Activated T-helper 17 cell treated with anti-CD3 and anti-CD28 coated beads, Interleukin-2, amount 50 U/mL, for 72 hours (primary cell): ENCODE results near the gene PRR3. TPM values are rescaled to one million over a fixed set of nuclear protein-coding genes. Genes with fewer than 3 reads are reported as not detected.

Source experiments
- ATAC-seq: fragments of 150-1000 bp; cut with Tn5 transposase; replicated peaks from 2 replicates; pipeline ENCODE4 v1.10.0; 2021; ENCODE audit warnings: mild to moderate bottlenecking, moderate library complexity
- H3K27ac Mint-ChIP-seq: one replicate; pipeline ENCODE4 v1.8.0; 2022; ENCODE audit warnings: mixed read lengths
- H3K27me3 Mint-ChIP-seq: one replicate; pipeline ENCODE4 v1.8.0; 2022; ENCODE audit warnings: mixed read lengths
- H3K36me3 Mint-ChIP-seq: one replicate; pipeline ENCODE4 v1.8.0; 2022; ENCODE audit warnings: low read depth, mild to moderate bottlenecking, mixed read lengths
- H3K4me1 Mint-ChIP-seq: one replicate; pipeline ENCODE4 v1.8.0; 2022; ENCODE audit warnings: mixed read lengths
- H3K4me3 Mint-ChIP-seq: one replicate; pipeline ENCODE4 v1.8.0; 2022; ENCODE audit warnings: mild to moderate bottlenecking, mixed read lengths
- H3K9me3 Mint-ChIP-seq: one replicate; pipeline ENCODE4 v1.8.0; 2022; ENCODE audit warnings: mixed read lengths
- total RNA-seq, 2 donors: library from RNA; stranded (reverse); gene quantifications; one replicate each; pipeline ENCODE4 v1.2.3, GENCODE V29; 2022

The PRR3 gene
- total RNA-seq, 2 donors from 2014 or later = 22.1 to 23.1 TPM

DNA sequence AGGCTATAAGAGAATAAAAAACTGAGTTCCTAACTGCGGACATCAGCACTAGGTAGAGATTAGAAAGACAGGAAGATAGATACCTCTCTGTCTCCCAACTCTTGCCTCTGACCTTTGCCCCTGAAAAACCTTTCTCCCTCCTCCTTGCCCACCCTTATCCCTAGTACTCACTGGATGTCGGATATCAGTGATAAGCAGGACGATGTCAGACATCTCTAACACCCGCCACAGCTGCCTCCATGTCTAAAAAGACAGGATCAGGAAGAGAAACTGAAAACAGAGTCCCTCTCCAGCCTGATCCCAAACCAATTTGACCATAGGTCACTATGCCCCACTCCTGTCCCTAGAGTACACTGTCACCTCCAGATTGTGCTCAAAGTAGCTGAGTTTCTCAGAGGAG lies 2.7 kb upstream of the PRR3 start:
- peak overlapping the region; percentile 96 for H3K4me3 Mint-ChIP-seq
- no peaks in the 10 kb centered on the region for H3K9me3 Mint-ChIP-seq
- peaks cover 34% of the 10 kb centered on the region for H3K4me1 Mint-ChIP-seq
- peaks cover 100% of the 10 kb centered on the region for H3K36me3 Mint-ChIP-seq
- H3K27ac Mint-ChIP-seq = no peak overlapping the region
- ATAC-seq = no peak
- H3K27me3 Mint-ChIP-seq = no peaks in the 10 kb centered on the region

DNA sequence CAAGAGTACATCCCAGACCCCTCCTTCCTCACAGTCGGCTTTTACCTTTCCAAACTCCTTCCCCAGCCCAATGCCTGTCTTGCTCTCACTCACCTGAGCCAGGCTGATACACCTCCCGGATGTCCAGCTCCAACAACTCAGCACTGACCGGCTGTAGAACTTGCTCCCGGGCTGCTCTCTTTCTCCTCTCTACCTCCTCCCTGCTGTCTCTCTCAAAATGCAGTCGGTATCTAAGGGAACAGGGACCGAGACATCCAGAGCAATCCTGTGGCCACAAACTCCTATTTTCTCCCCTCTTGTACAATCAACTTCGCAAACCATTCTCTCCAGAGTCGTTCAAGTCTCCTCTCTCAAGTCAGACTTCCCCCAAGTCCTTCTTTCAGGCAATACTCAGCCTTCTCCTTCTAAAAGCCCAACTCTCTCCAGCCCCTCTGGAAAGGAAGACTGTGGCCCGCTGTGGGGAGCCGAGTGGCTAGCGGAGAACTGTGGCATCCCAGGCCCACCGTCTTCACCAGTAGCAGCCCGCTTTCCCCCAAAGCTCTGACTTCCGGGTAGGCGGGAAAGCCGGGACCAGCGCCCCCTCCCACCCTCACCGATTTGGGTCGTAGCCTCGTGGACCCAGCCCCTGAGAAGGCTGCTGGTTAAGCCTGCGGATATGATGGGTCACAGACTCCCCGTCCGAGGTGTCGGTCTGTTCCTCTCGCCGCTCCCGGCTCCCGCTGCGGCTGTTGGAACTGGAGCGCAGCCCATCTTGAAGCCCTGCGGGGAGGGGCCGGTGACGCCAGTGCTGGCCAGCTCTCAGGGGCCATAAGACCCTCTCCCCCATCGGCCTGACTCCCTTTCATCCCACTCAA lies 1.9 kb upstream of the PRR3 start:
- no peaks in the 10 kb centered on the region for H3K27me3 Mint-ChIP-seq
- H3K4me1 Mint-ChIP-seq = peaks cover 37% of the 10 kb centered on the region
- peak overlapping the region; percentile 96 for H3K4me3 Mint-ChIP-seq
- peak overlapping the region; percentile 99 for H3K27ac Mint-ChIP-seq
- peaks cover 100% of the 10 kb centered on the region for H3K36me3 Mint-ChIP-seq
- no peak for ATAC-seq
- H3K9me3 Mint-ChIP-seq = no peaks in the 10 kb centered on the region

DNA sequence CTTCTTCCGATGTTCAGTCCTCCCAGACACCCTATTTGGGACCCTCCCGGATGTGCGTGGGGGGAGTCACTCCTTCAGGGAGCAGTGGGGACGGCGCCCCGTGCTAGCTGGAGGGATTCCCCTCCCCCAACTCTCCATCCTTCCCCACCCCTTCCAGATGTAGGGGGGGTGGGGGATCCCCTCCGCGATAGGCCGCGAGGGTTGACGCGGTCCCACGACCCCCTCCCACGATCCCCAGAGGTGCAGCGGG lies 1.4 kb upstream of the PRR3 start:
- Mint-ChIP-seq H3K27me3 (no peaks in the 10 kb centered on the region), H3K4me3 (peak overlapping the region; percentile 96), H3K9me3 (no peaks in the 10 kb centered on the region), H3K36me3 (peaks cover 100% of the 10 kb centered on the region), H3K4me1 (peaks cover 37% of the 10 kb centered on the region), H3K27ac (peak overlapping the region; percentile 99)
- ATAC-seq = no peak

DNA sequence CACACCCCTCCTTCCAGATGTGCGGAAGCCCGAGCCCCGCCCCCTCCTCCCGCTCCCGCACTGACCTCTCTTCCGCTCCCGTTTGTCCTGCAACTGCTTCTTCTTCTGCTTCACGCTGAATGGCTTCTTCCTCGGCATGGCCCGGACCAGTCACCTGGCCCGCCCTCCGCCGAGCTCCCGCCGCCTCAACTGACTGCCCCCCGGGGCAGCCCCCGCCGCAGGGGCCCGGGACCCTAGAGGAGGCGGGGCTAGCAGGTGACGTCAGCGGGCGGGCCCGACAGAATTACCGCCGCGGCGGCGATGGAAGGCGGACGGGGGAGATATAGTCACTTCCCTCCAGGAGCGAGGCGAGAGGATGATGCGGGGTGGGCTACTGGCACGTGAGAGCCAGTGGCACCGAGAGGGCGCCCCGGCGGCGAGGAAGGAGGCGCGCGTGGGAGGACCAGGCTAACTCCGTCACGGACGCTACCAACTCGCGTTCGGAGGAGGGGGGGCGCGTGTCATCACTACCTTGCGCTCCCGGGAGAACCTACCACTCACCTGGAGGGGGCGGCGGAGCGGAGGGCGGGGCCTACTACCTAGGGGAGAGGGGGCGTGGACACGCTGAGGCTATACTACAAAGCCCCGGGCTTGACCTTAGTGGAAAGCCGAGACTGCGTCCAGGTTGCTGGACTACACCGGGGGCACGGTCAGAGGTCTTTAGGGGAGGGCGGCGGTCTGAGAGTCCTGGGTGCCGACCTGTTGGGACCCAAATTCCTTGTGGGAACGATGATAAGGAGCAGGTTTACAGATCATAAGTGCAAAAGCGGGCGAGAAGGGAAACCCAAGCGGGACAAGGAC lies 809 bp upstream of the PRR3 start, which contains the start of gene GNL1:
GNL1 (minus strand) TSS at position 424 of the 840 bp plus-strand sequence; CDS start at position 138, 286 bp downstream.
- Mint-ChIP-seq H3K4me3 (peak within 1 kb of the TSS; percentile 96), H3K9me3 (no peaks in the 10 kb centered on the region)

DNA sequence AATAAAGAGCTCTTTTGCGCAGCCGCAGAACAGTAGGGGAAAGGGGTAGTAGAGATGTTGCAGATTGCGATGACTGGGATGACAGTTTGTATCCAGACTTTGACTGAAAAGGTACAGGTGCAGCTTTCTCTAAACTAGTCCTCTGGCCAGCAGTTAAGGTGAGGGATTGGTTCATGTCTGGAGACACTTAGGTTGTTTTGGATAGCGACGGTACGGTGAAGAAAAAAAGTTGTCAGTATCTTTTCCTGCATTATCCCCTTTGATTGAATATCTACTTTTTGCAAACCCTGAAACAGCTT lies 537 bp downstream of the PRR3 start:
- H3K27me3 Mint-ChIP-seq = no peaks in the 10 kb centered on the region
- no peaks in the 10 kb centered on the region for H3K9me3 Mint-ChIP-seq
- no peak for ATAC-seq
- peak overlapping the region; percentile 99 for H3K27ac Mint-ChIP-seq
- H3K4me1 Mint-ChIP-seq = peaks cover 28% of the 10 kb centered on the region
- H3K4me3 Mint-ChIP-seq = peak overlapping the region; percentile 96
- H3K36me3 Mint-ChIP-seq = peaks cover 100% of the 10 kb centered on the region

More for the DNA sequence above, 809 bp upstream of the PRR3 start, which contains the start of gene GNL1:
- Mint-ChIP-seq H3K36me3 (peaks cover 100% of the 10 kb centered on the region), H3K27me3 (no peaks in the 10 kb centered on the region), H3K4me1 (peaks cover 37% of the 10 kb centered on the region), H3K27ac (peak within 1 kb of the TSS; percentile 99)
- peak; percentile 92 for ATAC-seq

DNA sequence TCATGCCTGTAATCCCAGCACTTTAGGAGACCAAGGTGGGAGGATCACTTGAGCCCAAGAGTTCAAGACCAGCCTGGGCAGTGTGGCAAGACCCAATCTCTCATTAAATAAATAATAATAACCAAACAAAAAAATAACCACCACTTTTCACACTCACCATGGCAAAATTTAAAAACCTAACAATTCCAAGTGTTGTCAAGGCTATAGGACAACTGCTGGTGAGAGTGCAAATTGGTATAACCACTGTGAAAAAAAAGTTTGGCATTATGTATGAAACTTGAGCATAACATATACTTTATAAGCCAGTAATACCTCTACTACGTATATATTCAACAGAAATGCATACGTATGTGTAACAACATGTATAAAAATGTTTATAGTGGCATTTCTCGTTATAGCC lies 3.8 kb downstream of the PRR3 start:
- Mint-ChIP-seq H3K36me3 (peaks cover 85% of the 10 kb centered on the region), H3K4me3 (no peak overlapping the region), H3K27me3 (no peaks in the 10 kb centered on the region), H3K4me1 (peaks cover 19% of the 10 kb centered on the region), H3K9me3 (no peaks in the 10 kb centered on the region), H3K27ac (no peak overlapping the region)
- no peak for ATAC-seq

DNA sequence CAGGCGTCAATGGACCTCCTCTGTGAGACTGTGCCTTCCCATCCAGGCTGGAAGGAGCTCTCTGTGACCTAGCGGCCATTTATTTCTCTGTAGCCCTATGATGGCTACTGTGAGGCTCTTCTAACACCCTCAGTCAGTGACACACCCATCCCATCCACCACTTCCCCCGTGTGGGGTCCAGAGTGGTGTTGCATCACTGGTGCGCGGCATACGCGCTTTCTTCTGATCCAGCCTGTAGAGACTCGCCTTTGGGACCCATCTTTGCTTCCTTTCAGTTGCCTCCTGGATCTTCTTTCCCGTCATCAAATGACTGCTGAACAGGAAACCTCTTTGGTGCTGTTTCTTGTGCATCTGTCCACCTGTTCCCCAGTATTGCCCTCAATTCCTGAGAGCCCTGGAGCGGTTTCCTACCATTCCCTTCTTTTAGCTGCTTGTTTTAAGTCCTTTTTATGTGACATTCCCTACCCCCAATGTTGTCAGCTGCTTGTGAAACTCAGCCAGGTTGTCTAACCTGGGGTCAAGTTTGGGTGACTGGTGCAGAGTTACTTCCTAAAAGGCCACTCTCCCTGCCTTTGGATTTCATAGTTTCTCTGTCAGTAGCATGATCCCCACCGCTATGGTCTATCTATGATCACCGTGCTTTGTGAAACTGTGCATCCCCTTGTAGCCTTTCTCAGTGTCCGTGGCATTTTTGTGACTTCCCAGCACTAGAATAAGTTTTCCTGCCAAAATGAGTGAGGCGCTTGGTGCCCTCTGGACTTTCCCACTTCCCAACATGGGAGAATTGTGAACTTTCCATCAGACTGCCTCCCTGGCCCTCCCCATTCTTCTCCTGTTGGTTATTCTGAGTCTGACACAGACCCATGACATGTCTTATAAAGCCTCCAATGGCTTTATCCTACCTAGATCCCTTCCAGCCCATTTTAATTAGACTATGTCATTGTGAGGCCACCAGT lies 5.7 kb downstream of the PRR3 start:
- Mint-ChIP-seq H3K9me3 (no peaks in the 10 kb centered on the region), H3K4me3 (no peak overlapping the region), H3K27ac (peak overlapping the region; percentile 75), H3K27me3 (no peaks in the 10 kb centered on the region), H3K36me3 (peaks cover 67% of the 10 kb centered on the region), H3K4me1 (peaks cover 16% of the 10 kb centered on the region)
- ATAC-seq = no peak

DNA sequence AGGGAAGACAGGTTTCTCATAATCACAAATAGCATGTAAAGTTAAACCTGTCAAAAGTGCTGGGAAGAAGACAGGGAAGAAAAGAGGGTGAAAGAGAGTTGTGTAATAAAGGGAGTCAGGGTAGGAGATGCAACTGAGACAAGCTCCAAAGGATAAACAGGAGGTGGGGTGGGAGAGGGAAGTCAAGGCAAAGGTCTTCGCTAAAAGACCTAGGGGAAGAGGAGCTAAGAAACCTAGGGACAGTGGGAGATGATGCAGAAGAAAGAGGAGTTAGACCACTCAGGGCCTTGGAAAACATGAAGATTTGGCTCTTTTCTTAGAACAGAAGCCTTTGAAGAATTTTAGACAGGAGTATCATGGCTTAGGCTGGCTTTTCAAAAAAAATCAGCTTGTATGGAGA lies 7.0 kb downstream of the PRR3 start:
- no peak for ATAC-seq
- Mint-ChIP-seq H3K4me3 (no peak overlapping the region), H3K9me3 (no peaks in the 10 kb centered on the region), H3K27ac (no peak overlapping the region), H3K36me3 (peaks cover 53% of the 10 kb centered on the region), H3K27me3 (no peaks in the 10 kb centered on the region), H3K4me1 (peaks cover 15% of the 10 kb centered on the region)

DNA sequence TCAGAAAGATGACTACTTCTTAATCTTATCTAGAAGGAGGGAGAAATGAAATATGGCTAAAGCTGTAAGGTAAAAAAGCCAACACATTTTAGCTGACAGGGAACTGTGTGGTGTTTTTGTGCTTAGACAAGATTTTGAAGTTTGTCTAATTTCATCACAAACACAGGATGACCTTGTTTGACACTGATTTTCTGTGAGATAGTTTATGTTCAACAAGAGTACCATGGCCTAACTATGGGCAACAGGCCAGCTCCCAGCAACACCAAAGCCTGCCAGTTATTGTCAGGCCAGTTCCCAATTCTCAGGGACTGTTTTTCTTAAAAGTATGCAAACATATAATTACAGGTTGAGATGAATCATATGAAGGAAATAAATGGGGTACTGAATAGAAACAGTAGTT lies 8.7 kb downstream of the PRR3 start:
- H3K27ac Mint-ChIP-seq = no peak overlapping the region
- no peak overlapping the region for H3K4me3 Mint-ChIP-seq
- H3K36me3 Mint-ChIP-seq = peaks cover 37% of the 10 kb centered on the region
- H3K4me1 Mint-ChIP-seq = peaks cover 21% of the 10 kb centered on the region
- no peak for ATAC-seq
- no peaks in the 10 kb centered on the region for H3K27me3 Mint-ChIP-seq
- H3K9me3 Mint-ChIP-seq = no peaks in the 10 kb centered on the region

DNA sequence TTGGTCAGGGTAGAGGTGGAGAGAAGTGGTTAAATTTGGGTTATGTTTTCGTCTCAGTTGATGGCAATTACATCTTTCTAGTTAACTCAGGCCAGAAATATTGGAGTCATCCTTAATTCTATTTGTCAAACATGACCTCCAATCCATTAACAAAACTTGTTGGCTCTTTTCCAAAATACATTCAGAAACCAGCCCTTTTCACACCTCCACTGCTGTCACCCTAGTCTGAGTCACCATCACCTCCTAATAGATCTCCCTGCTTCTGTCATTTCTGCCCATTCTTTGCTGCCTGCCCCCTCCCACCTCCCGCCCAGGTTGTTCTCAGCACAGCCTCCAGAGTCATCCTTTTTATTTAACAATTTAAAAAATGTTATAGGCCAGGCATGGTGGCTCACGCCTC lies 11.2 kb downstream of the PRR3 start:
- H3K36me3 Mint-ChIP-seq = peaks cover 31% of the 10 kb centered on the region
- H3K9me3 Mint-ChIP-seq = no peaks in the 10 kb centered on the region
- ATAC-seq = no peak
- peak overlapping the region; percentile 24 for H3K27ac Mint-ChIP-seq
- H3K4me3 Mint-ChIP-seq = no peak overlapping the region
- H3K27me3 Mint-ChIP-seq = no peaks in the 10 kb centered on the region
- peaks cover 38% of the 10 kb centered on the region for H3K4me1 Mint-ChIP-seq

DNA sequence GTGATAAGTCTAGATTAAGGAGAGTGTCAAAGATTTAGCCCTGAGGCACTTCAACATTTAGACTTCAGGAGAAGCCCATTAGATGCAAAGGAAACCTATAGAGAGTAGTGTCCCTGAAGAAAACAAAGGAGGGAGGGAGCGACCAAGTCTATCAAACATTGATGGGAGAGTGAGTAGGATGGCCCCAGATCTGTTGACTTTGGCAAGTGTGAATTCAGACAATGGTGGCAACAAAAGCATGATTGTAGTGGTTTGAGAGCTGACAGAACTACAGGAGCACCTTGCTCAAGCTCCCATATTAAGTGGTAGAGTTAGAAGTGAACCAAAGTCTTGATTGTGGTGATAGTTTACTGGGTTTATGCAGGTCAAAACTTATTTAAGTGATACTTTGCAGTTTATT lies 13.2 kb downstream of the PRR3 start:
- peak overlapping the region; percentile 95 for H3K4me3 Mint-ChIP-seq
- H3K27ac Mint-ChIP-seq = peak overlapping the region; percentile 100
- no peaks in the 10 kb centered on the region for H3K27me3 Mint-ChIP-seq
- ATAC-seq = no peak
- H3K36me3 Mint-ChIP-seq = peaks cover 37% of the 10 kb centered on the region
- H3K4me1 Mint-ChIP-seq = peaks cover 45% of the 10 kb centered on the region
- H3K9me3 Mint-ChIP-seq = no peaks in the 10 kb centered on the region

DNA sequence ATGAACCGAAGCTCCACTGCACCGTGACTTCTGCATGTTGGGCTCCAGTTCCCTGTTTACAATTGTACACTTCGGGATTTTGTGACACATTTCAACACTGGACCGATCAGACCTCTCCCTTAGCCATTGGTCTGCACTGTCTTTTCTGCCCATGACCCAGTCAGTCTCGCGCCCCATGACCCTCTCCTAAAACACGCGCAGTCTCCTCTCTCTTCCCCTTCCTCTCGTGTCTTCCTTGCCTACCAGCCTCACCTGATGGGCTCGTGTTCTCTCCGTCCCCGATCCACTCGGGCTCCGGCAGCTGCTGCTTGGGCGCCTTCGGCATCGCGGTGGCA lies 13.6 kb downstream of the PRR3 start:
- H3K4me1 Mint-ChIP-seq = peaks cover 45% of the 10 kb centered on the region
- H3K27me3 Mint-ChIP-seq = no peaks in the 10 kb centered on the region
- H3K36me3 Mint-ChIP-seq = peaks cover 37% of the 10 kb centered on the region
- peak overlapping the region; percentile 95 for H3K4me3 Mint-ChIP-seq
- ATAC-seq = peak; percentile 3
- peak overlapping the region; percentile 100 for H3K27ac Mint-ChIP-seq
- H3K9me3 Mint-ChIP-seq = no peaks in the 10 kb centered on the region

DNA sequence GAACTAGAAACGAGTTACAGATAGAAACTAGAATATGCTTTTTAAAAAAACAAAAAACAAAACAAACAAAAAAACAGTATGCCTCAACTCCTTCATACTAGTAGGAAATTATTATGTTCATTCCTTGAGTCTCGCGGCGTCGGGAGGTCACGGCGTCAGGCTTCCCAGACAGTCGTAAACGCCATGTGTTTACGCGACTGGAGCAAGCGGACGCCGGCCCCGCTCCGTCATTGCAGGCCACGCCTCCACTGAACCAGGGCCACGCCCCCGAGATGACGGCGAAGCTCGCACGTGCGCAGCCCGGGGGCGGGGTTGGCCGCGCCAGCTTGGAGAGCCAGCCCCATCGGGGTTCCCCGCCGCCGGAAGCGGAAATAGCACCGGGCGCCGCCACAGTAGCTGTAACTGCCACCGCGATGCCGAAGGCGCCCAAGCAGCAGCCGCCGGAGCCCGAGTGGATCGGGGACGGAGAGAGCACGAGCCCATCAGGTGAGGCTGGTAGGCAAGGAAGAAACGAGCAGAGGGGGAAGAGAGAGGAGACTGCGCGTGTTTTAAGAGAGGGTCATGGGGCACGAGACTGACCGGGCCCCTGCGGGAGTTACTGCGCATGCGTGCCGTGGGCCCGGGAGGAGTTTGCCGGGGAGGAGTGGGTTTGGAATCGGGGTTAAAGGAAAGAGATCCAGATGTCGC lies 14.1 kb downstream of the PRR3 start, which contains the start of gene ABCF1:
ABCF1 (plus strand) TSS at position 368 of the 687 bp plus-strand sequence; CDS start at position 414, 46 bp downstream.
- peaks cover 39% of the 10 kb centered on the region for H3K36me3 Mint-ChIP-seq
- ATAC-seq = peak; percentile 95
- H3K27me3 Mint-ChIP-seq = no peaks in the 10 kb centered on the region
- peaks cover 45% of the 10 kb centered on the region for H3K4me1 Mint-ChIP-seq
- peak within 1 kb of the TSS; percentile 95 for H3K4me3 Mint-ChIP-seq
- peak within 1 kb of the TSS; percentile 100 for H3K27ac Mint-ChIP-seq
- no peaks in the 10 kb centered on the region for H3K9me3 Mint-ChIP-seq

DNA sequence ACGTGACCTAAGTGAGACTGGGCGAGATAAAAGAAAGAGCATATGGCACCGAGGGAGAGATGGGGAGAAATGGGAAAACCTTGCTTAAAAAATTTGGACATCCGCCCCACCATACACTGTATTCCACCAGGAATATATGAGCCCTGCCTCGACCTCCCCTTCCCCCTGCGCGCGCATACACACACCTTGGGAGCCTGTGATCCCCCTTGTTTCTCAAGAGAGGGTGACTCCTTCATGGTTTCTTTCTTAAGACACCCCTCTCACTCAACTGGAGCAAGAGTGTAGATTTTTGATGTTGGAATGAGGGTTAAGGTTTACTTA lies 14.6 kb downstream of the PRR3 start:
- no peaks in the 10 kb centered on the region for H3K27me3 Mint-ChIP-seq
- peaks cover 44% of the 10 kb centered on the region for H3K36me3 Mint-ChIP-seq
- peaks cover 49% of the 10 kb centered on the region for H3K4me1 Mint-ChIP-seq
- ATAC-seq = no peak
- H3K27ac Mint-ChIP-seq = peak overlapping the region; percentile 100
- H3K4me3 Mint-ChIP-seq = peak overlapping the region; percentile 95
- H3K9me3 Mint-ChIP-seq = no peaks in the 10 kb centered on the region
